Measurements from ENCODE around the gene SELENON. TPM values are rescaled to one million over a fixed set of nuclear protein-coding genes. Genes with fewer than 3 reads are reported as not detected.

The SELENON gene
- total and polyA plus RNA-seq, 7 donors, result 25.3 to 104 (median 39.3) TPM

DNA sequence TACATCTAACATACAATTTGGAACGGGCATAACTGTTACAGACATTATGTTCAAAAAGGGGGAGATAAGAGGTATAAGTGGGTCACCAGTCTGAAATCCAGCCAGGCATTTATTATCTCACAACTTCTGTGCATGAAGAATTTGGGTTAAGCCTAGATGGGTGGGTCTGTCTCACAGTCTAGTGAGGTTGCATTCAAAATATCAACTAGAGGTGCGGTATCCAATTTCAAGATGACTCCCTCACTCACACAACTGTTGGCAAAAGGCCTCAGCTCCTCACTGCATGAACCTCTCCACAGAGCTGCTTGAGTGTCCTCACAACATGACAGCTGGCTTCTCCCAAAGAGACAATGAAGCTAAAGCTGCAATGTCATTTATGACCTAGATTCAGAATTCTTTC, 54.6 kb downstream of the SELENON start:
- H3K4me3 ChIP-seq, result no peak overlapping the region
- TF ChIP-seq, protein P1, sequence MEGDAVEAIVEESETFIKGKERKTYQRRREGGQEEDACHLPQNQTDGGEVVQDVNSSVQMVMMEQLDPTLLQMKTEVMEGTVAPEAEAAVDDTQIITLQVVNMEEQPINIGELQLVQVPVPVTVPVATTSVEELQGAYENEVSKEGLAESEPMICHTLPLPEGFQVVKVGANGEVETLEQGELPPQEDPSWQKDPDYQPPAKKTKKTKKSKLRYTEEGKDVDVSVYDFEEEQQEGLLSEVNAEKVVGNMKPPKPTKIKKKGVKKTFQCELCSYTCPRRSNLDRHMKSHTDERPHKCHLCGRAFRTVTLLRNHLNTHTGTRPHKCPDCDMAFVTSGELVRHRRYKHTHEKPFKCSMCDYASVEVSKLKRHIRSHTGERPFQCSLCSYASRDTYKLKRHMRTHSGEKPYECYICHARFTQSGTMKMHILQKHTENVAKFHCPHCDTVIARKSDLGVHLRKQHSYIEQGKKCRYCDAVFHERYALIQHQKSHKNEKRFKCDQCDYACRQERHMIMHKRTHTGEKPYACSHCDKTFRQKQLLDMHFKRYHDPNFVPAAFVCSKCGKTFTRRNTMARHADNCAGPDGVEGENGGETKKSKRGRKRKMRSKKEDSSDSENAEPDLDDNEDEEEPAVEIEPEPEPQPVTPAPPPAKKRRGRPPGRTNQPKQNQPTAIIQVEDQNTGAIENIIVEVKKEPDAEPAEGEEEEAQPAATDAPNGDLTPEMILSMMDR (IDR thresholded peaks at IDR 0.05), result no peak
- 87 to 94% (median 91%) methylated on average over 2 of the region's 2 CpGs for WGBS, 3 donors
- peaks cover 7% of the 10 kb centered on the region for H3K4me1 ChIP-seq
- no peak overlapping the region for H3K27ac ChIP-seq
- H3K9me3 ChIP-seq, result no peaks in the 10 kb centered on the region
- DNase-seq (no peak), ATAC-seq (no peak)
- intact Hi-C loops (cut with DNase I), result no loop called here
- H3K36me3 ChIP-seq (ENCODE audit: insufficient read depth in 1 of 2, low read depth in 1 of 2), result no peaks in the 10 kb centered on the region
- no peaks in the 10 kb centered on the region for H3K27me3 ChIP-seq (ENCODE audit: insufficient read depth in 3 of 3, low read length in 2 of 3)

DNA sequence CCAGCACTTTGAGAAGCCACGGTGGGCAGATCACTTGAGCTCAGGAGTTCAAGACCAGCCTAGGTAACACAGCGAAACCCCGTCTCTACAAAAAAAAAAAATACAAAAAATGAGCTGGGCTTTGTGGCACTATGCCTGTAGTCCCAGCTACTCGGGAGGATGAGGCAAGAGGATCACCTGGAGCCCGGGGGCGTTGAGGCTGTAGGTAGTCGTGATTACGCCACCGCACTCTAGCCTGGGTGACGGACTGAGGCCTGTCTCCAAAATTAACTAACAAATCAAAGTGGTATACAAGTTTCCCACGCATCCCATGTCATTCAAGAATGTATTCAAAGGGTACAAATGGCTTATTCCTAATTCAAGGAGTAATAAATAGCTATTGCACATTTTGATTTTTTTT, 56.9 kb downstream of the SELENON start:
- Histone ChIP-seq H3K4me1 (peaks cover 7% of the 10 kb centered on the region), H3K27me3 (ENCODE audit: insufficient read depth in 3 of 3, low read length in 2 of 3) (no peaks in the 10 kb centered on the region), H3K4me3 (no peak overlapping the region), H3K9me3 (no peaks in the 10 kb centered on the region), H3K36me3 (ENCODE audit: insufficient read depth in 1 of 2, low read depth in 1 of 2) (no peaks in the 10 kb centered on the region), H3K27ac (no peak overlapping the region)
- ATAC-seq, result no peak
- 86 to 92% (median 89%) methylated on average over 11 of the region's 11 CpGs for WGBS, 3 donors
- intact Hi-C loops (cut with DNase I), result no loop called here
- DNase-seq, result no peak
- TF ChIP-seq, protein P1 (IDR thresholded peaks at IDR 0.05), result no peak

DNA sequence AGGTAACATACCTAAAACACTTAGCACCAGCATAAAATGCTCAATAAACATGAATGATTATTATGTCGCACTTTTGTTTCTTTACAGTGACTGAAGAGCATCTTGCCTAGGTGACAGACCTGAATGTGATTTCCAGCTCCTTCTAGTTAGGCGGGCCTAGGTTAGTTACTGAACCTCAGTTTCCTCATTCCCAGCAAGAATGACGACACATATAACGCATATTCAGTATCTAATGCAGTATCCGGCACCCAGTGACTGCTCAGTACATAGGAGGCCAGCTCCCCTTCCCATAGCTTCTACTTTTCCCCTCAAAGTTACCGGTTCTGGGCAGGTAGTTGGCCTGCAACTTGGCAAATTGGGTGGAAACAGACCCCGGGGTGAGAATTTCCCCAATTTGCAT, 58.5 kb downstream of the SELENON start:
- Histone ChIP-seq H3K36me3 (ENCODE audit: insufficient read depth in 1 of 2, low read depth in 1 of 2) (no peaks in the 10 kb centered on the region), H3K9me3 (no peaks in the 10 kb centered on the region), H3K27me3 (ENCODE audit: insufficient read depth in 3 of 3, low read length in 2 of 3) (no peaks in the 10 kb centered on the region), H3K27ac (no peak overlapping the region), H3K4me1 (peaks cover 7% of the 10 kb centered on the region), H3K4me3 (peak overlapping the region; percentile 75)
- no peak for ATAC-seq
- intact Hi-C loops (cut with DNase I), result no loop called here
- TF ChIP-seq, protein P1 (IDR thresholded peaks at IDR 0.05), result no peak
- 47 to 51% (median 48%) methylated on average over 7 of the region's 7 CpGs for WGBS, 3 donors
- DNase-seq, result no peak

DNA sequence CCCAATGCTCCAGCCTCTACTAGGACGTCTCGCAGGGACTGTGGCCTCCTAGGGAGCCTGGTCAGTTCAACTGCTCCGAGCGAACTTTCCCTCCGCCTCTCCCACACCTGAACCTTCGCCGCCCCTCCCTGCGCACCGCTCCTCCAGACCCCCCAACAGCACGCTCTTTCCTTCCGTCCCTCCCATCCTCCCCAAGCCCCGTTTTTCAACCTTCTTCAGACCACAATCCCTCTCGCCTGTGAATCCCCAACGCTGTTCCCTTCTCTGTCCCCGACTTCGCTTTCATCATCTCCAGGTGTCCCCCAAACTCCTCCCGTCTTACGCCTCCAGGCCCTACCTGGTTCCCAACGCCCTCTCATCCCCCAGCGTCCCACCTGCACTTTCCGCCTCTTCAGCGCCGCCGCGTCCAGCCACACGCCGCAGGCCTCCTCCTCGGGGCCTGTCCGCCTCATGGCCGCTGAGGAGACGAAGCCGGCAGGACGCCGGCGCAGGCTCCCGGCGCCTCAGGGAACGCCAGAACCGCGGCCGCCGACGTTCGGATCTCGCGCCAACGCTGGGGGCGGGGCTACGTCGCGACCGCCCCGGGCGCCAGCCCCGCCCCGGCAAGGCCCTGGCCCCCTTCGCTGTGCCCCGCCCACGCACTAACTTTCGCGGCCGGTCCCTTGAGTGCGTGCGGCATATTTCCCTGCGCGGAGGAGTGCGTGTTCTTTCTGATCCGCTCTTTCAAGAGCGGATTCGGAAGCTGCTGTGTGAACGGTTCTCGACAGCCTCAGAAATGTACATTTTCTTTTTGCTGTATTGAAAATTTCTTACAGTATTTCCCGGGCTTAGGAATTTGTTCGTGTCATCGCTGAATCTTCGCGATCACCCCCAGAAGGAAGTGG, 59.2 kb downstream of the SELENON start, which contains the start of gene AUNIP:
TSS of gene AUNIP (minus strand) at position 552 of the 884 bp plus-strand sequence. CDS start at position 452, 100 bp downstream.
- intact Hi-C loops (cut with DNase I), result no loop called here
- Histone ChIP-seq H3K4me3 (peak within 1 kb of the TSS; percentile 75), H3K27ac (peak within 1 kb of the TSS; percentile 77), H3K9me3 (no peaks in the 10 kb centered on the region), H3K36me3 (ENCODE audit: insufficient read depth in 1 of 2, low read depth in 1 of 2) (no peaks in the 10 kb centered on the region), H3K27me3 (ENCODE audit: insufficient read depth in 3 of 3, low read length in 2 of 3) (no peaks in the 10 kb centered on the region), H3K4me1 (peaks cover 7% of the 10 kb centered on the region)
- WGBS, 3 donors, result 1 to 2% (median 1%) methylated on average over 72 to 77 of the region's 77 CpGs
- DNase-seq, result peak; percentile 89 to 92
- peak; percentile 94 to 98 (median 96) for ATAC-seq
- TF ChIP-seq, protein P1 (IDR thresholded peaks at IDR 0.05), result no peak
